Lower lobe of right lung (tissue), 2 donors: Measurements from ENCODE around the gene SMYD3. TPM values are rescaled to one million over a fixed set of nuclear protein-coding genes. Genes with fewer than 3 reads are reported as not detected.

Experiments
- ATAC-seq, 2 donors: fragments of 200-7000 bp; cut with Tn5 transposase; one replicate each; pipeline ENCODE4 v1.9.1; 2020 to 2022; ENCODE audit warnings: mild to moderate bottlenecking in 2 of 2, moderate library complexity in 2 of 2
- DNase-seq: peaks from one replicate; pipeline ENCODE4 v3.0.0-alpha.2; 2020
- H3K27ac ChIP-seq: fragments of 200-600 bp; one replicate; pipeline ENCODE4 v1.8.0; 2022
- H3K27me3 ChIP-seq: fragments of 200-600 bp; one replicate; pipeline ENCODE4 v1.8.0; 2022; ENCODE audit warnings: low read depth
- H3K36me3 ChIP-seq: fragments of 200-600 bp; one replicate; pipeline ENCODE4 v1.8.0; 2022; ENCODE audit warnings: mild to moderate bottlenecking
- H3K4me1 ChIP-seq: fragments of 200-600 bp; one replicate; pipeline ENCODE4 v1.8.0; 2022
- H3K4me3 ChIP-seq: fragments of 200-600 bp; one replicate; pipeline ENCODE4 v1.8.0; 2022; ENCODE audit warnings: mild to moderate bottlenecking
- H3K9me3 ChIP-seq: fragments of 200-600 bp; one replicate; pipeline ENCODE4 v1.8.0; 2022
- CTCF ChIP-seq: fragments of 200-600 bp; IDR thresholded peaks from one replicate; pipeline ENCODE4 v1.8.0; 2022; ENCODE audit warnings: antibody characterized with exemption, mild to moderate bottlenecking
- intact Hi-C: fragments of 100-400 bp; cut with DNase I; formaldehyde crosslinking; loops from one replicate; pipeline ENCODE4 v1.11.0; 2022
- total RNA-seq: library from RNA; stranded (reverse); fragmentation: NEBNext Ultra II Directional; extraction: Animal tissue kit (Norgen Biotek cat#: 25700); gene quantifications from one replicate; pipeline ENCODE4 v1.2.1, GENCODE V29; 2021
- donor health status: DM: no; HTN: yes; CAD: no; lungs with severe emphysema.

SMYD3 gene
- total RNA-seq, 1 donor from 2014 or later = 20.5 TPM

- Histone ChIP-seq H3K27ac (no peak overlapping the region), H3K27me3 (no peaks in the 10 kb centered on the region), H3K9me3 (no peaks in the 10 kb centered on the region), H3K36me3 (no peaks in the 10 kb centered on the region), H3K4me3 (no peak overlapping the region), H3K4me1 (no peaks in the 10 kb centered on the region)
- no peak for TF ChIP-seq CTCF
- intact Hi-C loops = no loop called here
- no peak for DNase-seq
- no peak for ATAC-seq
These were observed 338.1 kb downstream of the SMYD3 start for GRCh38 chr1:246169019-246169418.

- no peak overlapping the region for H3K27ac ChIP-seq
- no peaks in the 10 kb centered on the region for H3K36me3 ChIP-seq
- no peak for DNase-seq
- no peak for TF ChIP-seq CTCF
- intact Hi-C loops = no loop called here
- ATAC-seq = no peak
- H3K27me3 ChIP-seq = no peaks in the 10 kb centered on the region
- no peaks in the 10 kb centered on the region for H3K4me1 ChIP-seq
- H3K9me3 ChIP-seq = no peaks in the 10 kb centered on the region
- no peak overlapping the region for H3K4me3 ChIP-seq
These were observed 340.2 kb downstream of the SMYD3 start for GRCh38 chr1:246166841-246167240.

- Histone ChIP-seq H3K27me3 (no peaks in the 10 kb centered on the region), H3K9me3 (no peaks in the 10 kb centered on the region), H3K4me3 (no peak overlapping the region), H3K27ac (no peak overlapping the region), H3K4me1 (no peaks in the 10 kb centered on the region), H3K36me3 (no peaks in the 10 kb centered on the region)
- TF ChIP-seq CTCF = no peak
- no peak for DNase-seq
- ATAC-seq = peak; percentile 86 to 96
- intact Hi-C loops = no loop called here
These were observed 341.0 kb downstream of the SMYD3 start for GRCh38 chr1:246165826-246166709.

GRCh38 chr1:246164764-246165163 lies 342.3 kb downstream of the SMYD3 start:
- Histone ChIP-seq H3K27ac (no peak overlapping the region), H3K9me3 (no peaks in the 10 kb centered on the region), H3K4me1 (no peaks in the 10 kb centered on the region), H3K4me3 (no peak overlapping the region), H3K36me3 (no peaks in the 10 kb centered on the region), H3K27me3 (no peaks in the 10 kb centered on the region)
- TF ChIP-seq CTCF = no peak
- ATAC-seq = no peak
- no peak for DNase-seq
- intact Hi-C loops = no loop called here

- ATAC-seq (no peak), DNase-seq (no peak)
- Histone ChIP-seq H3K27me3 (no peaks in the 10 kb centered on the region), H3K27ac (no peak overlapping the region), H3K4me3 (no peak overlapping the region), H3K36me3 (no peaks in the 10 kb centered on the region), H3K9me3 (no peaks in the 10 kb centered on the region), H3K4me1 (no peaks in the 10 kb centered on the region)
- TF ChIP-seq CTCF = no peak
- intact Hi-C loops = no loop called here
These were observed 344.5 kb downstream of the SMYD3 start for GRCh38 chr1:246162560-246162959.
